ENCODE measurements around the gene ENOX1.
"Not testable (repeated sequence)": the region's sequence is repeated elsewhere in the genome, so short reads cannot be mapped to it uniquely, and the experiment has no call there.

The ENOX1 gene

GRCh38 chr13:43354153-43354945 is 432.4 kb downstream of the ENOX1 start:
- TF ChIP-seq, protein P1, sequence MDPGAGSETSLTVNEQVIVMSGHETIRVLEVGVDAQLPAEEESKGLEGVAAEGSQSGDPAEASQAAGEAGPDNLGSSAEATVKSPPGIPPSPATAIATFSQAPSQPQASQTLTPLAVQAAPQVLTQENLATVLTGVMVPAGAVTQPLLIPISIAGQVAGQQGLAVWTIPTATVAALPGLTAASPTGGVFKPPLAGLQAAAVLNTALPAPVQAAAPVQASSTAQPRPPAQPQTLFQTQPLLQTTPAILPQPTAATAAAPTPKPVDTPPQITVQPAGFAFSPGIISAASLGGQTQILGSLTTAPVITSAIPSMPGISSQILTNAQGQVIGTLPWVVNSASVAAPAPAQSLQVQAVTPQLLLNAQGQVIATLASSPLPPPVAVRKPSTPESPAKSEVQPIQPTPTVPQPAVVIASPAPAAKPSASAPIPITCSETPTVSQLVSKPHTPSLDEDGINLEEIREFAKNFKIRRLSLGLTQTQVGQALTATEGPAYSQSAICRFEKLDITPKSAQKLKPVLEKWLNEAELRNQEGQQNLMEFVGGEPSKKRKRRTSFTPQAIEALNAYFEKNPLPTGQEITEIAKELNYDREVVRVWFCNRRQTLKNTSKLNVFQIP (CRISPR knock-in tag; IDR thresholded peaks at IDR 0.05; ENCODE audit: borderline replicate concordance, low read depth): no peak
- no peak for TF ChIP-seq ZNF565 (CRISPR knock-in tag; conservative IDR thresholded peaks at IDR 0.05; ENCODE audit: low read depth)
- no peak for TF ChIP-seq CSRNP3 (CRISPR knock-in tag; IDR thresholded peaks at IDR 0.05)
- no peak for TF ChIP-seq ISL1 (CRISPR knock-in tag; IDR thresholded peaks at IDR 0.05)
- TF ChIP-seq, protein P2, sequence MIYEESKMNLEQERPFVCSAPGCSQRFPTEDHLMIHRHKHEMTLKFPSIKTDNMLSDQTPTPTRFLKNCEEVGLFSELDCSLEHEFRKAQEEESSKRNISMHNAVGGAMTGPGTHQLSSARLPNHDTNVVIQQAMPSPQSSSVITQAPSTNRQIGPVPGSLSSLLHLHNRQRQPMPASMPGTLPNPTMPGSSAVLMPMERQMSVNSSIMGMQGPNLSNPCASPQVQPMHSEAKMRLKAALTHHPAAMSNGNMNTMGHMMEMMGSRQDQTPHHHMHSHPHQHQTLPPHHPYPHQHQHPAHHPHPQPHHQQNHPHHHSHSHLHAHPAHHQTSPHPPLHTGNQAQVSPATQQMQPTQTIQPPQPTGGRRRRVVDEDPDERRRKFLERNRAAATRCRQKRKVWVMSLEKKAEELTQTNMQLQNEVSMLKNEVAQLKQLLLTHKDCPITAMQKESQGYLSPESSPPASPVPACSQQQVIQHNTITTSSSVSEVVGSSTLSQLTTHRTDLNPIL (CRISPR knock-in tag; IDR thresholded peaks at IDR 0.05; ENCODE audit: low read depth): no peak
- TF ChIP-seq ZNF8 (CRISPR knock-in tag; IDR thresholded peaks at IDR 0.05): no peak
- no peak for TF ChIP-seq ZC3H10 (CRISPR knock-in tag; IDR thresholded peaks at IDR 0.05)
- TF ChIP-seq PPARA (CRISPR knock-in tag; IDR thresholded peaks at IDR 0.05; ENCODE audit: borderline replicate concordance): no peak
- no peak for TF ChIP-seq SNAI2 (CRISPR knock-in tag; IDR thresholded peaks at IDR 0.05)
- no peak for TF ChIP-seq GLIS3 (CRISPR knock-in tag; IDR thresholded peaks at IDR 0.05)
- TF ChIP-seq TOX (CRISPR knock-in tag; IDR thresholded peaks at IDR 0.05; ENCODE audit: borderline replicate concordance): no peak
- no peak for TF ChIP-seq ZNF70 (CRISPR knock-in tag; IDR thresholded peaks at IDR 0.05)
- TF ChIP-seq ARNTL (CRISPR knock-in tag; IDR thresholded peaks at IDR 0.05; ENCODE audit: borderline replicate concordance, low read depth): no peak
- no peak for TF ChIP-seq OSR1 (CRISPR knock-in tag; IDR thresholded peaks at IDR 0.05)
- no peak for TF ChIP-seq TCF4 (CRISPR knock-in tag; IDR thresholded peaks at IDR 0.05; ENCODE audit: borderline replicate concordance)
- no peak for TF ChIP-seq ZFP3 (CRISPR knock-in tag; IDR thresholded peaks at IDR 0.05)
- no peak for TF ChIP-seq BACH2 (CRISPR knock-in tag; IDR thresholded peaks at IDR 0.05; ENCODE audit: borderline replicate concordance)
- ATAC-seq: peak; percentile 74

DNA sequence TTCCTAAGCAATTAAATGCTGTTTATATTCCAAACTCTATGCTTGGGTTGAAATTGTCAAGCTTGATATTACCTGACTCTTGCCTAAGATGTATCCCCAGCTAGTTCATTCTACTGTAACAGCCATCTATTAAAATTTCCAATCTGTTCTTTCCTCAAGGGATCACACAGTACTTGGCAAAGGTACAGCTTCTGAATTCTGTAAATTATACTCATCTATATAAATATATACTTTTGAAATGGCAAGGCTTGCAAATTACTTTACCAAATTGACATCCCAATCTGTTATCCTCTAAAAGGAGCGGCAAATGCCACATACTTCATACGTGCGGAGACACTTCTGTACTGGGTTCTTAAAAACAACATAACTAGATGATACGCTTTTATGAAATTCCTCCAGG is 433.1 kb downstream of the ENOX1 start:
- TF ChIP-seq ESRRG (CRISPR knock-in tag; IDR thresholded peaks at IDR 0.05) (no peak), ZC3H10 (CRISPR knock-in tag; IDR thresholded peaks at IDR 0.05) (no peak), TCF4 (CRISPR knock-in tag; IDR thresholded peaks at IDR 0.05; ENCODE audit: borderline replicate concordance) (no peak), ZNF8 (CRISPR knock-in tag; IDR thresholded peaks at IDR 0.05) (no peak)
- ATAC-seq: no peak

GRCh38 chr13:43351612-43352011 is 435.2 kb downstream of the ENOX1 start:
- ATAC-seq: not testable (repeated sequence)
- peak; percentile 48; the same call in 1 of the 2 replicates for TF ChIP-seq TCF4 (CRISPR knock-in tag; IDR thresholded peaks at IDR 0.05; ENCODE audit: borderline replicate concordance)
- peak; percentile 92 for TF ChIP-seq ZNF8 (CRISPR knock-in tag; IDR thresholded peaks at IDR 0.05)

DNA sequence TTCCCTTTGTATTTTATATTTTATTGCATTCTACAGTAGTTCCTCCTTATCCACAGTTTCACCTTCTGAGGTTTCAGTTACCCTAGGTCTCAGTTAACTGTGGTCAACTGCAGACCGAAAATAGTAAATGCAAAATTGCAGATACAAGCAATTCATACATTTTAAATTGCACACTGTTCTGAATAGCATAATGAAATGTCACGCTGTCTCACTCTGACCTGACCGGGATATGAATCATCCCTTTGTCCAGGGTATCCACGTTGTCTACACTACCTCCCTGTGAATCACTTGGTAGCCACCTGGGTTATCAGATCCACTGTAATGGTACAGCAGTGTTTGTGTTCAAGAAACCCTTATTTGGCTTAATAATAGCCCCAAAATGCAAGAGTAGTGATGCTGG is 438.4 kb downstream of the ENOX1 start:
- TF ChIP-seq TCF4 (CRISPR knock-in tag; IDR thresholded peaks at IDR 0.05; ENCODE audit: borderline replicate concordance) (no peak), OSR1 (CRISPR knock-in tag; IDR thresholded peaks at IDR 0.05) (no peak), SNAI2 (CRISPR knock-in tag; IDR thresholded peaks at IDR 0.05) (no peak), CSRNP3 (CRISPR knock-in tag; IDR thresholded peaks at IDR 0.05) (no peak), PPARA (CRISPR knock-in tag; IDR thresholded peaks at IDR 0.05; ENCODE audit: borderline replicate concordance) (no peak), RARB (CRISPR knock-in tag; IDR thresholded peaks at IDR 0.05) (no peak), BACH2 (CRISPR knock-in tag; IDR thresholded peaks at IDR 0.05; ENCODE audit: borderline replicate concordance) (no peak), ISL1 (CRISPR knock-in tag; IDR thresholded peaks at IDR 0.05) (no peak), ZNF8 (CRISPR knock-in tag; IDR thresholded peaks at IDR 0.05) (no peak), TSHZ2 (CRISPR knock-in tag; IDR thresholded peaks at IDR 0.05) (no peak), ESRRG (CRISPR knock-in tag; IDR thresholded peaks at IDR 0.05) (no peak), ARNTL (CRISPR knock-in tag; IDR thresholded peaks at IDR 0.05; ENCODE audit: borderline replicate concordance, low read depth) (no peak)

More for the DNA sequence above, 438.4 kb downstream of the ENOX1 start:
- ATAC-seq: peak; percentile 68
